HG02571 (cell line): ENCODE results near the gene FGG.
"Not testable (repeated sequence)": the region's sequence is repeated elsewhere in the genome, so short reads cannot be mapped to it uniquely, and the experiment has no call there.

Experiments
- ATAC-seq: cut with Tn5 transposase; IDR thresholded peaks from one replicate; pipeline ENCODE4 v1.9.1; 2021; ENCODE audit warnings: mild to moderate bottlenecking, moderate library complexity; ENCODE audit not compliant: unreplicated experiment

Gene FGG

GRCh38 chr4:154614306-154614705 is 1.9 kb upstream of the FGG start:
- no peak for ATAC-seq

- ATAC-seq: no peak
Observed at GRCh38 chr4:154611833-154612232, 623 bp downstream of the FGG start.

- no peak for ATAC-seq
Observed at GRCh38 chr4:154610582-154610981, 1.9 kb downstream of the FGG start.

- no peak for ATAC-seq
Observed at GRCh38 chr4:154609532-154609931, 2.9 kb downstream of the FGG start.

DNA sequence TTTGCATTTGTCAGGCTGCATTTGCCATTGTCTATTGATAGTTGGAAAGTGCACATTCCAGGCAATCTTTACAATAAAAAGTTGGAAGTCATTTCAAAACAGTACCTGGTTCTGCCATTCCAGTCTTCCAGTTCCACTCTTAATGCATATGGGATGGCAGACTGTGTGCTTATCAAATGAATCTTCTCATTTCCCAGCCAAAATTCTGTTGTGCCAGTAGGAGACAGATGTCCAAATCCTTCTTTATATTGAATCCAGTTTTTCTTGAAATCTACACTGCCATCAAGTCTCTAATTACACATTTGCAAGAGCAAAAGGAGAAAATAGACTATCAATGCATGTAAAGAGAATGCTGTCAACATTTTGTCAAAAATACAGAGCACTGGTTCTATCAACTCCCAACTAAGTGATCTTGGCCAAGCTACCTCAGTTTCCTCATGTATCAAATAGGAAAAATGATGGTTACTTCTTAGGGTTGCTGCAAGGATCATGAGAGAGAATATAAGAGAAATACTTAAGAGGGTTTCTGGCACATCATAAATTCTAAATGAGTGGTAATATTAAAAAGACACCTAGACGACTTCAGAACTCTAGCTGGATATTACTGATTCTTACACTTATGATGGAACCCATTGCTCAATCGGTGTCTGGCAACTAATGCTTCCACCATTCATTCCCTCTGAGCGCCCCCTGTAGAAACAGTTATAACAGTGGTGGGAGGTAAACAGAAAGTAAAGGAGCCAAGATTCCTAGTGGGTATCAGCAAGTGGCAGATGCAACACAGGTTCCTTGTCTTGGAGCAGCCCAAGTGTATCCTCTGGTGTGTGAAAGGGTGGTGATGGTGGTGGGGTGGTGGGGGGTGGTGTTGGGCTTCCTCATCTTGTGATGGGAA is 3.8 kb downstream of the FGG start:
- no peak for ATAC-seq

DNA sequence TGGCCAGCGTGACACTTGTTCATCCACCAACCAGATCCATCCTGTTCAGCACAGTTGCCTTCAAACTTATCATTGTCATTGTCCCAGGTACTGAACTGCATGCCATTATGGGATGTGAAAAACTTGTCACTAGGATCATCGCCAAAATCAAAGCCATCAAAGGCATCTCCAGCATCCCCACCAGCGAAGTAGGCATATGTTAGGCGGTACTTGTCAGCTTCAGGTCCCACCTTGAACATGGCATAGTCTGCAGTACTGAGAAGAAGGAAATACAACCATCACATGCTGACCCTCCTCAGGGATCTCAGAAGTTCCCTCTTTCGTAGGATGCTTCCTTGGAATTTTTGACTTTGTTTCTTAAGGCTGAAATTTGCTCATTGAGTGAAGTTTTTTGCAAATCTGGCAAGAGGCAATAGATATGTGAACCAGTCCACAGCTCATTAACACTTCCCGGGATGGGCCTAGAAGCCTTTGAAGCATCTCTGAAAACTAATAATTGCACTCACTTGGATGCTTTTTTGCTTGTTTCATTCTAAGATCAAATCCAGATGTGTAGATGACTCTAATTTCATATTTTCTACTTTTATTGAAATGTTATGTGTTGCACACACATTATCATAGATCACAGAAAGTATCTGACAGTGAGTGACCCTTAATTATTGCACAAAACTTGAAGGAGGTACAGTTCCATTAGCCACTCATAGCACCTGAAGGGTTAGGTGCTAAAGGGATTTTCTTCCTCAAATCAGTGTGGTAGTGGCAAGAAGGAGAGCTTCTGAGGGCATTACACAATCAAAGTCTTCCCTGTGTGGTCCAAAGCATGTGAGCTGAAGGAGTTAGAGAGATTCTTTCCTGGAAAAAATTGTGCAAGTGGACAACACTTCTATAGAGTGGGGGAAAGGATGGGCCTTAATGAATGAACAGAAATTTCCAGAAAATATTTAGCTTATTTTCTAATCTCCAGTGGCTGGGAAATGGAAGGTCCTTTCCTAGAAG is 5.4 kb downstream of the FGG start:
- ATAC-seq: no peak

GRCh38 chr4:154604696-154605200 is 7.7 kb downstream of the FGG start:
- no peak for ATAC-seq

DNA sequence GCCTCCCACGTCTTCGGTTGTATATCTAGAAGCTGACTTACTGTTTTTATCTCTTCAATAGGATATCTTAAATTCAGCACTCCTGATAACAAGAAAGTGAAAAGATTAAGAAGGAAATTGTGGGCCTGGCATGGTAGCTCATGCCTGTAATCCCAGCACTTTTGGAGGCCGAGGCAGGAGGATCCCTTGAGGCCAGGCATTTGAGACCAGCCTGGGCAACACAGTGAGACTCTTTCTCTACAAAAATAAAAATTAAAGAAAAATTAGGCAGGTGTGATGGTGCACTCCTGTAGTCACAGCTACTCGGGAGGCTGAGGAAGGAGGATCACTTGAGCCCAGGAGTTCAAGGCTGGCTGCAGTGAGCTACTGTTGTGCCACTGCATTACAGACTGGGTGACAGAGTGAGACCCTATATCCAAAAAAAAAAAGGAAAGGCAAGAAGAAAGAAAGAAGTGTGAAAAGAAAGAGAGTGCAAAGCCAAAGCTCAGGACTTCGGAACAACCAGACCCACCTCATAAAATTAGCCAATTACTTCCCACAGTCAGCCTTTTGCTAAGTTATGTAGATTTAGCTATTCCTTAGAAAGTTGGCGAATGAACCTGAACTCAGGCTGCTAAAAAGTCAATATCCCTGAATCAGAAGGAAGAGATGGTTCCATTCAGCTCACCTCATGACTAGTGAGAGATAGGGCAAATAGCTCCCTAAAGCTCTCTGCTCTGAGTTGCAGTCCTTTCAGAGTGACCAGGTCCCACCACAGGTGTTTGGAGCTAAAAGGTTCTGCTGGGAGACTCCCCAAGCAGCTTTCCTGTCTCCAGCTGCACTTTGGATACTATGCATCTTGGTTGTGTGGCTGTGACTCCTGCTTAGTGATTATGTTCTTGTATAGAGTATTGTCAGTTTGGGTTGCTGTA is 9.2 kb downstream of the FGG start:
- ATAC-seq: no peak

DNA sequence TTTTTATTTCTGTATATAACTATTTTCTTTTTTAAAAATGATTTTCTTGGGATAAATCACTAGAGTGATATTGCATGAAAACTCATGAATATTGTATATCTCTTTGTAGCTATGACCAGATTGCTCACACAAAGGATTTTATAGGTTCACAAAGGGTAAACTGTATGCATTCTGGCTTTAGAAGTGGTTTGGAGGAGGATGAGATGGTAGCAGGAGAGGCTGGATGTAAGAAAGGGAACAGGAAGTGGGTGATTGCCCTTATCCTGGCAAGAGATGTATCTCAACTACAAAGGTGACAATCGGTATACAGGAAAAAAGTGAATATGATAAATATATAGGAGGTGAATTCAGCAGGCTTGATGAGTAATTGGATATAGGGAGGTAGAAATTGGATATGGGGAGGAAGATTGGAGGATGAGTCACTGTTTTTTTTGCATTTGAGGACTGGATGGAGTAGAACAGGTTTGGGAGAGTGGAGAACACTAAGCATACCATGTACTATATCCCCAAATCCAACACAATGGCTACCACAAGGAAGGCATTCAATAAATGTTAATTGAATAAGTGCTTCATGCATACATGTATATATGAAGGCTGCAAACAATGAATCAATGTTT is 9.9 kb downstream of the FGG start:
- no peak for ATAC-seq

GRCh38 chr4:154597798-154598774 is 14.4 kb downstream of the FGG start:
- no peak for ATAC-seq

DNA sequence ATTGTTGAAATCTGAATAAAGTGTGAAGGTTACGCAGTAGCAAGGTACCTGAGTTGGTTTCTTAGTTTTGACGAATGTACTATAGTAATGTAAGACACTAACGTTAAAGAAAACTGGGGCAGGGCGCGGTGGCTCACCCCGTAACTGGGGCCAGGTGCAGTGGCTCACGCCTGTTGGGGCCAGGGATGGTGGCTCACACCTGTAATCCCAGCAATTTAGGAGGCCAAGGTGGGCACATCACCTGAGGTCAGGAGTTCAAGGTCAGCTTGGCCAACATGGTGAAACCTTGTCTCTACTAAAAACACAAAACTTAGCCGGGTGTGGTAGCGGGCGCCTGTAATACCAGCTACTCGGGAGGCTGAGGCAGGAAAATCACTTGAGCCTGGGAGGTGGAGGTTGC is 15.2 kb downstream of the FGG start:
- ATAC-seq: not testable (repeated sequence)

DNA sequence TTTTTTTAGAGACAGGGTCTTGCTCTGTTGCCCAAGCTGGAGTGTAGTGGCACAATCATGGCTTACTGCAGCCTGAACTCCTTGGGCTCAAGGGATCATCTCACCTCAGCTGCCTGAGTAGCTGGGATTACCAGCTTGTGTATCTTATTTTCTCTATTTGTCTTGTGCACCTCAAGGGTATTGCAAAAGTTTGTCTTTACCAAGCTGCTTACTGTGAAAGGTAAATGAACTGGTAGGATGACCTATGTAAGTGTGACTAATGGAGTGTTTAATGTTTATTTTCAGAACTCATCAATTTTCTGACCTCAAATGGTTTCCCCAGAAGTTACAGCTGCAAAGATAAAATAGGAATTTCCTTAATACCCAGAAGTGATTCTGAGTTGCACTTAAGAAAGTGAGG is 16.6 kb downstream of the FGG start:
- no peak for ATAC-seq

DNA sequence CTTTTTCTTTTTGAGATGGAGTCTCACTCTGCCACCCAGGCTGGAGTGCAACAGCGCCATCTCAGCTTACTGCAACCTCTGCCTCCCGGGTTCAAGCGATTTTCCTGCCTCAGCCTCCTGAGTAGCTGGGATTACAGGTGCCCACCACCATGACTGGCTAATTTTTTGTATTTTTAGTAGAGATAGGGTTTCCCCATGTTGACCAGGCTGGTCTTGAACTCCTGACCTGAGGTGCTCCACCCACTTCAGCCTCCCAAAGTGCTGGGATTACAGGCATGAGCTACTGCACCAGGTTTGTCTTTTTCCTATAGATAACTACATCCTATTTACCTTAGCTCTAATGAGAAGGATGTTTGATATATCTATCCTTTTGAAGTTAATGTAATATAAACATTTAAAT is 18.1 kb downstream of the FGG start:
- not testable (repeated sequence) for ATAC-seq

- ATAC-seq: no peak
Observed at GRCh38 chr4:154593868-154594267, 18.6 kb downstream of the FGG start.

- no peak for ATAC-seq
Observed at GRCh38 chr4:154591890-154592289, 20.6 kb downstream of the FGG start.

DNA sequence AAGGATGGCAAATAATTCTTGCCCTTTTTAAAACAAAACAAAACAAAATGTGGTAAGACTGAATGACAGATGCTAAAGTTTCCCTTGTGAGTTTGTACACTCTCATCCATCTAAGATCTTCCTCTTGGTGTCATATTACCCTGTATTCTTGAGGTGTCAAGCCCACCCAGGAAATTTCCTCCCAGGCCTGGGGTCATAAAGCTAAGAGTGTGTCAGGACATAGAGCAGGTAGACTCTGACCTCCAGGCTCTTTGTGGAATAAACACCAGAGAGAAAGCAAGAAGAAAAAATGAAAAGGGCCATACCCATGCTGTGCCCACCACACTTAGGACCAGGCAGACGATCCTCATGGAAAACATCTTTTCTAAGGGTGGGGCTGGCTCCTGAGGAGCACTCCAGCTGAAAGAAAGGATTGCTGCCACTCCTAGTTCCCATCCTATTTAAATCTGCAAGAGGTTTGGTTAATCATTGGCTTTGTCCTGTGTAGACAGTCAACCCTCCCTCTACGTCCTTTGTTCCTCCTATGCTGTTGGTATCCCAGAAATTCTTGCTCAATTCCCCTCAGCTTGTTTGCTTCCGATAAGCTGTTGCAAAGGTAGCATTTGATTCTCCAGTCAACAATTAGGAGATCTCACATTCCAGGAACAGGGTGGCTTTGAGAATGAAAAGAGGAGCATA is 22.0 kb downstream of the FGG start, which contains the start of gene FGA:
Gene FGA, minus strand, starts transcription at position 414 of the 678 bp plus-strand sequence. Its CDS starts 55 bp downstream, at position 359.
- no peak for ATAC-seq

DNA sequence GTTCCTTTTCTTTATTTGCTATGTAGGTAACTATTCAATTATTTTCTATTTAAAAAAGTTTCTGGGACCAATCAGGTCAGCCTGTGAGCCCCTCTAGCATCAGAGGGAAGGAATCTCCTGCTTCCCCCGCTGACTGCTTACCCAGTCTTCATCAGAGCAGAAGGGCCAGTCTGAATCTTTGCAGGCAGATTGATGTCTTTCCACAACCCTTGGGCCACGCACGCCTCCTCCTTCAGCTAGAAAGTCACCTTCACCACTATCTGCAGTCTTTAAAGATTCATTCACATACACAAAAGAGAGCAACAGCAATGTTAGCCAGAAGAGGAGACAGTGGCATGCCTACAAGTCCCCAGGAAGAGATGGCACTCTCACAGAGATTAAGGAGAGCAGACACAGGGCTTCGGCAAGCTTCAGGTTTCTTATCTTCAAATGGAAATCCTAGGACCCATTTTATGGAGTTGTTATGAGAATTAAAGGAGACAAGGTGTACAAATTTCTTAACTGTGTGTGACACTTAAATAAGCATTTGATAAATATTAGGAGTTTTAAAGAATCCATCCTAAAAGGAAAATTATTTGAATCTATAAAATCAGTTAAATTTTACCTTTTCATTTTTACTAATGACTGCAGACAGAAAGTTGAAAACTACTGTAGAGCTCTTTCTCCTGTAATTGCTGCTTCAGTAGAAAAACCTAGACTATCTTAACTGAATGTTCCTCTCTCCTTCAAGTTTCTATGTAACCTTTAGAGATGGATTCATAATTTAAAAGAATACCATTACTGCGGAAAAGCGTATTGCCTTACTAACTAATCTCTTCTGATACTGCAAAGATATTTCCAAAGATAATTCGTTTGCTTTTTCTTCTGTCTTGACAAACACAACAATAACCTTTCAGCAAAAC is 22.9 kb downstream of the FGG start:
- no peak for ATAC-seq
